GM13976 (cell line): ENCODE measurements around the gene HES3.

ENCODE experiments used
- DNase-seq: peaks from one replicate; pipeline ENCODE4 v3.0.0; 2012; ENCODE audit warnings: low spot score
- in situ Hi-C: fragments of 300-500 bp; cut with MboI; formaldehyde crosslinking; loops from one replicate; pipeline ENCODE4 v1.12.0; 2022; ENCODE audit warnings: low sequenced_read_pairs, mixed read lengths, inconsistent platforms; ENCODE audit not compliant: unreplicated experiment
- TF ChIP-seq, protein P1 (sequence below): IDR thresholded peaks from 2 replicates; pipeline ENCODE4 v1.5.1; 2012; ENCODE audit warnings: borderline replicate concordance, mild to moderate bottlenecking; ENCODE audit not compliant: insufficient read depth; ENCODE audit errors: extremely low read depth, missing control alignments, control extremely low read depth

The HES3 gene

DNA sequence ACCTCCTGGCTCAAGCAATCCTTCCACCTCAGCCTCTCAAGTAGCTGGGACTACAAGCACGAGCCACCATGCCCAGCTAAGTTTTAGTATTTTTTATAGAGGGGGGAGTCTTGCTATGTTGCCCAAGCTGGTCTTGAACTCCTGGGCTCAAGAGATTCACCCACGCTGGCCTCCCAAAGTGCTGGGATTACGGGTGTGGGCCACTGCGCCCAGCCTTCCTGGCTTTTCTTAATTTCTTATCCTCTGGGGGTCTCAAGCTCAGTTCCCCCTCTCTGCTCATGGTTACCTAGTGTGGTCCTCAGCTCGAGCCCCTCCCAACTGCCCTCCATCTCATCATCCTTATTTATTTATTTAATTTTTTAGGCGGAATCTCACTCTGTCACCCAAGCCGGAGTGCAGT lies 41.7 kb upstream of the HES3 start:
- DNase-seq = no peak
- in situ Hi-C loops = no loop called here
- TF ChIP-seq, protein P1, sequence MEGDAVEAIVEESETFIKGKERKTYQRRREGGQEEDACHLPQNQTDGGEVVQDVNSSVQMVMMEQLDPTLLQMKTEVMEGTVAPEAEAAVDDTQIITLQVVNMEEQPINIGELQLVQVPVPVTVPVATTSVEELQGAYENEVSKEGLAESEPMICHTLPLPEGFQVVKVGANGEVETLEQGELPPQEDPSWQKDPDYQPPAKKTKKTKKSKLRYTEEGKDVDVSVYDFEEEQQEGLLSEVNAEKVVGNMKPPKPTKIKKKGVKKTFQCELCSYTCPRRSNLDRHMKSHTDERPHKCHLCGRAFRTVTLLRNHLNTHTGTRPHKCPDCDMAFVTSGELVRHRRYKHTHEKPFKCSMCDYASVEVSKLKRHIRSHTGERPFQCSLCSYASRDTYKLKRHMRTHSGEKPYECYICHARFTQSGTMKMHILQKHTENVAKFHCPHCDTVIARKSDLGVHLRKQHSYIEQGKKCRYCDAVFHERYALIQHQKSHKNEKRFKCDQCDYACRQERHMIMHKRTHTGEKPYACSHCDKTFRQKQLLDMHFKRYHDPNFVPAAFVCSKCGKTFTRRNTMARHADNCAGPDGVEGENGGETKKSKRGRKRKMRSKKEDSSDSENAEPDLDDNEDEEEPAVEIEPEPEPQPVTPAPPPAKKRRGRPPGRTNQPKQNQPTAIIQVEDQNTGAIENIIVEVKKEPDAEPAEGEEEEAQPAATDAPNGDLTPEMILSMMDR = no peak

DNA sequence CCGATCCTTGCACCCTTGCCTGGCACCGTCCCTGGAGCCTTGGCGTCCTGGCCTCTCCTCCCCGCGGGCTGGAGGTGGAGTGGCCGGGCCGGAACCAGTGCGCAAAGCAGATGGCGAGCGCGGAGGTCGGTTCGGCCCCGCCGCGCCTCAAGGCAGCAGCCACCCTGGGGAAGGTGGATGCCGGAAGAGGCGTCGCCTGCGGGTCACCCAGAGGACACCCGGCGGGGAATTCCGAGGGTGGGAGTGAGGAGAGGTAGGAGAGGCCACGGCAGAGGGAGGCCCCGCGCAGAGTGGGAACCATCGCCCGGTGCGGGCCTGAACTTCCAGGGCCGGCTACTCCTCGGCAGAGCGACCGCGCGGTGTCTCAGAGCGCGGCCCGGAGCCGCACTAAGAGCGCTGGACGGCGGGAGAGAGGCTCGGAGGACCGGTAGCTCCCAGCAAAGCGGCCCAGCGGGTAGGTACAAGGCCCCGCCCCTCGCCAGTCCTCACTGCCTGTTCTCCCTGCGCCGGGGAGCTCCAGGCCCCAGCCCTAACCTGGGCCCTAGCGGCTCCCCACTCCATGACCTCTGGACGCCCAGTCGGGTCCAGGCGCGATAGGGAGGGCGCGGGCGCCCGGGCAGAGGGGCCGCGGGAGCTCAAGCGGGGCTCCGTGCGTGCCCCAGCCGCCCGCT lies 38.0 kb upstream of the HES3 start, which contains the start of gene RNF207:
Gene RNF207, plus strand, starts transcription at position 271 of the 671 bp plus-strand sequence. CDS start 417 bp downstream, outside the sequence.
- in situ Hi-C loops = no loop called here
- TF ChIP-seq, protein P1 = no peak
- peak; percentile 94 for DNase-seq

DNA sequence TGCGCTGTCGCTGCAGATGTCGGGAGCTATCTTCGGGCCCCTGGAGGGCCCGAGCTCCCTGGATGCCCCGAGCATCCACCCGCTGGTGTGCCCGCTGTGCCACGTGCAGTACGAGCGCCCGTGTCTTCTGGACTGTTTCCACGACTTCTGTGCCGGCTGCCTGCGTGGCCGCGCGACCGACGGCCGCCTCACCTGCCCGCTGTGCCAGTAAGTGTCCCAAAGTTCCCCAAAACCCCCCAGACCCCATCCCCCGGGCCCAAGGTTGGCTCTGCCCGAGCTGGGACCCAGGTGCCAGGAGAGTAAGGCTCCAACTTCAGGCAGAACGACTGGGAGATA lies 37.5 kb upstream of the HES3 start:
- TF ChIP-seq, protein P1 = no peak
- no peak for DNase-seq
- in situ Hi-C loops = no loop called here

DNA sequence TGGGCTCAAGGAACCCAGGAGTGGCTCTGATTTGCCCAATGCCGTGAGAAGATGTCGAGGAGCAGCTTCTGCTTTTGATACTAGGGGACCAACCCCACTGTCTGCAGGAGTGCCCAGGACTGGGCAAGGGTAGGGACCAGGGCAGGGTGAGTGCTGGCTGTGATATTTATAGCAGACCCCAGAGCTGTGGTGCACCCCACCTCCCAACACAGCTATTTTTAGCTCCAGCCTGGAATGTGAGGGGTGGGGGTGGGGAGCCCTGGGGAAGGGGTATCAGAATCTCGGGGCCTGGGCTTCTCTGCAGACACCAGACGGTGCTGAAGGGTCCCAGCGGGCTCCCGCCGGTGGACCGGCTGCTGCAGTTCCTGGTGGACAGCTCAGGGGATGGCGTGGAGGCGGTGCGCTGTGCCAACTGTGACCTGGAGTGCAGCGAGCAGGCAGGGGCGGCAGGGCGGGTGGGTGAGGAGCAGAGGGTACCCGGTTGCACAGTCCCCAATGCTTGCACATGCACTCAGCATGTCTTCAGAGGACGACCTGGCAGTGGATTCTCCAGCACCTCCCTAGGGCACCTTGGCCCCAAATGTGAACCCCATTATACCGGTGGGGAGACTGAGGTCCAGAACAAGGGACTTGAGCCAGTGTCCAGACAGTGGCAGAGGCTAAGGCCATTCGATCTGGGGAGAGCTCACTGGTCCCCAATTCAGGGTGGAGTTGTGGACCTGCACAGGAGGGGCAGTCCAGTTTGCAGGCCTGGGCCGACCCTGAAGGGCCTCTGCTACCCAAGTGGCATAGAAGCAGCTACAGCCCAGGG lies 36.7 kb upstream of the HES3 start:
- in situ Hi-C loops = no loop called here
- no peak for DNase-seq
- TF ChIP-seq, protein P1 = no peak

DNA sequence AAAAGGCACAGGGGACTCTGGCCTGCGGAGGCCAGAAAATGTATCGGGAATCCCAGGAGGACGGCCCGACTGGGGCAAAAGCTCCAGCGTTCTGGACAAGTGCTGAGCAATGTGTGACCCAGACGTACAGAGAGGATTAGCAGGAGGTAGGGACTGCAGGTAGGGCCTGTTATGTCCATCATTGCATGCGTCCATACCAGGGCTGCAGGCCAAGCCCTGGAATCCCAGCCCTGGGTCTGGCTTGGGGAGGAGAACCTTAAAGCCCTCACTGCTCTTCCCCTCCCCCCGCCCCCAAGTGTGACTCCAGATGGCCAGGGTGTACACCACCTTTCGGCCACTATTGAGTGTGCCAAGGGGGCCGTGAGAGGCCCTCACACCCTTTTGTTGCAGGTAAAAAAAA lies 36.1 kb upstream of the HES3 start:
- in situ Hi-C loops = no loop called here
- DNase-seq = no peak
- TF ChIP-seq, protein P1 = no peak

DNA sequence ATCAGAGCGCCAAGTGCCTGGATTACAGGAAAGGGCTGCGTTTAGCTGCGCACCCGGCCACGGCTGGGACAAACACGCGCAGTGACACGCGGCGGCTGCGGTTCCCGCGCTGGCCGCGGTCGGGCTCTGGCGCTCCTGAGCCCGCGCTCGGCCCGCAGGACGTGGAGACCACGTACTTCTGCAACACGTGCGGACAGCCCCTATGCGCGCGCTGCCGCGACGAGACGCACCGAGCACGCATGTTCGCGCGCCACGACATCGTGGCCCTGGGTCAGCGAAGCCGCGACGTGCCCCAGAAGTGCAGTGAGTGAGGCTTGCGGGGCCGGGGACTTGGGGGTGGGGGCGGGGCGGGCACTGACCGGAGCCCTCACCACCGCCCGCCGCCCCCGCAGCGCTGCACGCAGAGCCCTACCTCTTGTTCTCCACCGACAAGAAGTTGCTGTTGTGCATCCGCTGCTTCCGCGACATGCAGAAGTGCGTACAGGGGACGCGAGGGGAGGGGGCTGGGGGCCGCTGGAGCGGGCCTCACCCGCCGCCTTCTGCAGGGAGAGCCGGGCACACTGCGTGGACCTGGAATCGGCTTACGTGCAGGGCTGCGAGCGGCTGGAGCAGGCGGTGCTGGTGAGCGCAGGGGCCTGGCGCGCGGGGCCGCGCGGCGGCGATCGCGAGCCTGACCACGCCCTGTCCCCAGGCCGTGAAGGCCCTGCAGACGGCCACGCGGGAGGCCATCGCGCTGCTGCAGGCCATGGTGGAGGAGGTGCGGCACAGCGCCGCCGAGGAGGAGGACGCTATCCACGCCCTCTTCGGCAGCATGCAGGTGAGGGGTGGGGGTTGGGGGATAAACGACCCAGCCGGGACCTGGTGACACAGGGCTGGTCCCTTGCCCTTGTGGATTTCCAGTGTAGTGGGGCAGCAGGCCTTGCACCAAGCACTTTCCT lies 35.0 kb upstream of the HES3 start:
- TF ChIP-seq, protein P1 = peak; percentile 24
- peak; percentile 78 for DNase-seq
- in situ Hi-C loops = no loop called here
